HEK293 (cell line): Measurements from ENCODE around the gene OGFRL1.

Experiments used
- KLF8 ChIP-seq: fragments of 450-650 bp; formaldehyde crosslinking; IDR thresholded peaks from 2 replicates; pipeline ENCODE4 v1.5.1; 2016; ENCODE audit warnings: missing biosample characterization, missing genetic modification characterization
- ZNF423 ChIP-seq: fragments of 450-650 bp; formaldehyde crosslinking; IDR thresholded peaks from 2 replicates; pipeline ENCODE4 v1.5.1; 2016; ENCODE audit warnings: missing biosample characterization, missing genetic modification characterization
- ZNF660 ChIP-seq: fragments of 450-650 bp; IDR thresholded peaks from 2 replicates; pipeline ENCODE4 v1.5.1; 2018; ENCODE audit warnings: missing biosample characterization, mild to moderate bottlenecking, missing genetic modification characterization
- TF ChIP-seq, protein P1 (sequence below): fragments of 450-650 bp; formaldehyde crosslinking; IDR thresholded peaks from 2 replicates; pipeline ENCODE4 v1.5.1; 2016; ENCODE audit warnings: missing biosample characterization, missing genetic modification characterization

DNA sequence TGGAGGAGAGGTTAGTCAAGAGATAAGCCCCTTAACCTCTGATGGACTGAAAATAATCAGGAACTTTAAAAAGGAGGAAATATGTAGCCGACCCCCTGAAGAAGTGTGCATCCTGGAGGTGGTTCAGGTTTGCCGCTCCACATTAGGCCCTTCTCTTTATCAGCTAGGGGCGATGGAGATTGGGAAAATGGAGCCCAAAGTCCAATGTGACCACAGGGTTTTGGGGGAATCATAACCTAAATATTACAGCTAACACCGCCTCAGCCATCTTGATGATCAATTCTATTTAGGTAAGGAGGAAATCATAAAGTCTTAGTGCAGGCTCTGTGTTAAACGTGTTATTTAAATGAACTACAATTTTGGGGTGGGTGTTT lies 1.2 kb downstream of the OGFRL1 start:
- TF ChIP-seq ZNF660 (no peak), KLF8 (tag by site-specific recombination) (no peak), ZNF423 (tag by site-specific recombination) (no peak)
- TF ChIP-seq, protein P1, sequence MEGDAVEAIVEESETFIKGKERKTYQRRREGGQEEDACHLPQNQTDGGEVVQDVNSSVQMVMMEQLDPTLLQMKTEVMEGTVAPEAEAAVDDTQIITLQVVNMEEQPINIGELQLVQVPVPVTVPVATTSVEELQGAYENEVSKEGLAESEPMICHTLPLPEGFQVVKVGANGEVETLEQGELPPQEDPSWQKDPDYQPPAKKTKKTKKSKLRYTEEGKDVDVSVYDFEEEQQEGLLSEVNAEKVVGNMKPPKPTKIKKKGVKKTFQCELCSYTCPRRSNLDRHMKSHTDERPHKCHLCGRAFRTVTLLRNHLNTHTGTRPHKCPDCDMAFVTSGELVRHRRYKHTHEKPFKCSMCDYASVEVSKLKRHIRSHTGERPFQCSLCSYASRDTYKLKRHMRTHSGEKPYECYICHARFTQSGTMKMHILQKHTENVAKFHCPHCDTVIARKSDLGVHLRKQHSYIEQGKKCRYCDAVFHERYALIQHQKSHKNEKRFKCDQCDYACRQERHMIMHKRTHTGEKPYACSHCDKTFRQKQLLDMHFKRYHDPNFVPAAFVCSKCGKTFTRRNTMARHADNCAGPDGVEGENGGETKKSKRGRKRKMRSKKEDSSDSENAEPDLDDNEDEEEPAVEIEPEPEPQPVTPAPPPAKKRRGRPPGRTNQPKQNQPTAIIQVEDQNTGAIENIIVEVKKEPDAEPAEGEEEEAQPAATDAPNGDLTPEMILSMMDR = no peak
